Tibial artery (tissue), 4 donors: ENCODE measurements around the gene EP300.

Experiments used
- DNase-seq, 2 donors: peaks; one replicate each; pipeline ENCODE4 v3.0.0-alpha.2; 2019
- H3K27ac ChIP-seq, 2 donors: fragments of 200-600 bp; sonication (generic) in 1 of 2; 1 replicate in 1 of 2; 2 replicates in 1 of 2; pipeline ENCODE4 v1.5.1; 2018 to 2019; ENCODE audit warnings: mild to moderate bottlenecking in 1 of 2
- H3K27me3 ChIP-seq, 2 donors: fragments of 200-600 bp; sonication (generic) in 1 of 2; one replicate each; pipeline versions ENCODE4 v1.5.1 to v1.6.0; 2016 to 2019
- H3K36me3 ChIP-seq, 3 donors: fragments of 200-600 bp; sonication (generic) in 2 of 3; one replicate each; pipeline ENCODE4 v1.5.1; 2016 to 2019; ENCODE audit warnings: mild to moderate bottlenecking in 2 of 3
- H3K4me1 ChIP-seq, 4 donors: fragments of 200-600 bp; sonication (generic) in 2 of 4; 1 replicate in 3 of 4; 2 replicates in 1 of 4; pipeline ENCODE4 v1.5.1; 2016 to 2019
- H3K4me3 ChIP-seq, 2 donors: fragments of 200-600 bp; sonication (generic) in 1 of 2; 1 replicate in 1 of 2; 2 replicates in 1 of 2; pipeline ENCODE4 v1.5.1; 2018 to 2019; ENCODE audit warnings: mild to moderate bottlenecking in 2 of 2
- H3K9me3 ChIP-seq, 3 donors: fragments of 200-600 bp; sonication (generic) in 1 of 3; one replicate each; pipeline ENCODE4 v1.5.1; 2016 to 2019
- intact Hi-C: fragments of 100-400 bp; cut with DNase I; formaldehyde crosslinking; loops from one replicate; pipeline ENCODE4 v1.15.0; 2023; ENCODE audit warnings: low total_unique reads
- TF ChIP-seq, protein P1 (sequence below), 2 experiments: fragments of 200-600 bp in 1 of 2; fragments of 450-650 bp in 1 of 2; IDR thresholded peaks; one replicate each; pipeline ENCODE4 v1.5.1; 2017 to 2019; ENCODE audit warnings: antibody characterized with exemption in 2 of 2, mild to moderate bottlenecking in 1 of 2, moderate library complexity in 1 of 2

The EP300 gene

DNA sequence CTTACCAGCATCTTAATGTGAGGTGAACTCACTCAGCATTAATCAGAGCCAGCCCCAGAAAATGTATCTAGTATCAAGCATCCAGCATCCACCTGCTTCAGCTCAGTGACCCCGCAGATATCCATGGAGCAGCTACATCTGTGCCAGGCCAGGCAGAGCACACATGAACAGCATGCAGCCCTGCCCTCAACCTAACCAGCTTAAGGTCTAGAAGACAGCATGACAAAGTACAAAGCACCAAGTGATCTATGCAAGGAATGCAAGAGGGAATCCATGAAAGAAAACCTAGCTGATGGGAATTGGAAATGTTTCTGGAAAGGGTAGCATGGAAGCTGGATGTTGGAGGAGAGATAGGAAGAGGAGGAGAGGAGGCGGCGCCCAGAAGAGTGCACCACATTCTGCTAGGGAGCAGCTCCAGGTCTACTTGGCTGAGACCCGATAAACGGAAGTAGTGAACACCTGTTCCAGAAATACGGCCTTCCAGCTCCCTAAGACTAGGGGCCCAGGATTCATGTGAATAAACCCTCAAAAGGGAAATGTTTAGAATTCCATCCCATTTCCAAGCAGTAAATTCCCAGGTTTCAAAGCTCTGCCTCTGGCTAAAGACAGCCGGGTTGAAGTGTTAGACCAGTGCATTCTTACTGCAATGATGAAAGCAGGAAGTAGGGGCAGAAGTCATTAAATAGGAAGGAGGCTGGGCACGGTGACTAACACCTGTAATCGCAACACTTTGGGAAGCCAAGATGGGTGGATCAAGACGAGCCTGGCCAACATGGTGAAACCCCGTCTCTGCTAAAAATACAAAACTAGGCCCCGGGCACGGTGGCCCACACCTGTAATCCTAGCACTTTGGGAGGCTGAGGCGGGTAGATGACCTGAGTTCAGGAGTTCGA lies 89.2 kb downstream of the EP300 start:
- TF ChIP-seq, protein P1, sequence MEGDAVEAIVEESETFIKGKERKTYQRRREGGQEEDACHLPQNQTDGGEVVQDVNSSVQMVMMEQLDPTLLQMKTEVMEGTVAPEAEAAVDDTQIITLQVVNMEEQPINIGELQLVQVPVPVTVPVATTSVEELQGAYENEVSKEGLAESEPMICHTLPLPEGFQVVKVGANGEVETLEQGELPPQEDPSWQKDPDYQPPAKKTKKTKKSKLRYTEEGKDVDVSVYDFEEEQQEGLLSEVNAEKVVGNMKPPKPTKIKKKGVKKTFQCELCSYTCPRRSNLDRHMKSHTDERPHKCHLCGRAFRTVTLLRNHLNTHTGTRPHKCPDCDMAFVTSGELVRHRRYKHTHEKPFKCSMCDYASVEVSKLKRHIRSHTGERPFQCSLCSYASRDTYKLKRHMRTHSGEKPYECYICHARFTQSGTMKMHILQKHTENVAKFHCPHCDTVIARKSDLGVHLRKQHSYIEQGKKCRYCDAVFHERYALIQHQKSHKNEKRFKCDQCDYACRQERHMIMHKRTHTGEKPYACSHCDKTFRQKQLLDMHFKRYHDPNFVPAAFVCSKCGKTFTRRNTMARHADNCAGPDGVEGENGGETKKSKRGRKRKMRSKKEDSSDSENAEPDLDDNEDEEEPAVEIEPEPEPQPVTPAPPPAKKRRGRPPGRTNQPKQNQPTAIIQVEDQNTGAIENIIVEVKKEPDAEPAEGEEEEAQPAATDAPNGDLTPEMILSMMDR (IDR thresholded peaks at IDR 0.05): no peak
- DNase-seq: peak in 1 of 2 donors; percentile 26
- Histone ChIP-seq H3K36me3 (peaks cover 18 to 37% (median 35%) of the 10 kb centered on the region in 3 donors), H3K9me3 (no peaks in the 10 kb centered on the region), H3K4me1 (no peaks in the 10 kb centered on the region), H3K27me3 (no peaks in the 10 kb centered on the region), H3K4me3 (no peak overlapping the region), H3K27ac (no peak overlapping the region)
- intact Hi-C loops: no loop called here

DNA sequence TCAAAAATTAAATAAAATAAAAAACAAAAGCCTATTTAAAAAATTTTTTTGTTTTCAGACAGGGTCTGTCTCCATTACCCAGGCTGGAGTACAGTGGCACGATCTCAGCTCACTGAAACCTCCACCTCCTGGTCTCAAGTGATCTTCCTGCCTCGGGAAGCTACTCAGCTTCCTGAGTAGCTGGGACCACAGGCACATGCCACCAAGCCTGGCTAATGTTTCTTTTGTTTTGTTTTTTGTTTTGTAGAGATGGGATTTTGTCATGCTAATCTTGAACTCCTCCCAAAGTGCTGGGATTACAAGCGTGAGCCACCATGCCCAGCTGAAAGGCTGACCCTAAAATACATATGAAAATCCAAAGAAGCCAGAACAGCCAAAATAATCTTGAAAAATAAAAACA lies 92.3 kb downstream of the EP300 start:
- H3K27me3 ChIP-seq: no peaks in the 10 kb centered on the region
- TF ChIP-seq, protein P1 (IDR thresholded peaks at IDR 0.05): no peak
- no peak overlapping the region for H3K4me3 ChIP-seq
- intact Hi-C loops: no loop called here
- H3K27ac ChIP-seq: no peak overlapping the region
- no peak for DNase-seq
- no peaks in the 10 kb centered on the region for H3K4me1 ChIP-seq
- no peaks in the 10 kb centered on the region for H3K9me3 ChIP-seq
- peaks cover 0 to 10% (median 9%) of the 10 kb centered on the region in 3 donors for H3K36me3 ChIP-seq

DNA sequence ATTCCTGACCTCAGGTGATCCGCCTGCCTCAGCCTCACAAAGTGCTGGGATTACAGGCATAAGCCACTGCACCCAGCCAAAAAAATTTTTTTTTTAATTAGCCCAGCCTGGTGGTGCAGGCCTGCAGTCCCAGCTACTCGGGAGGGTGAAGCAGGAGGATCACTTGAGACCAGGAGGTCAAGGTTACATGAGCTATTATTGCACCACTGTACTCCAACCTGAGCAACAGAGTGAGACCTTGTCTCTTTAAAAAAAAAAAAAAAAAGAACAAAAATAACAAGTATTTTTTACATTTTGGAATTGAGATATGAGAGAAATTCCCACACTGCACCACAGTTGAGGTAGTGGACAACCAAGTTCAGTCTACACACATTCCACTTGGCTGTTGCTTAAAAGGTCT lies 99.1 kb downstream of the EP300 start:
- Histone ChIP-seq H3K4me1 (no peaks in the 10 kb centered on the region), H3K27me3 (no peaks in the 10 kb centered on the region), H3K9me3 (no peaks in the 10 kb centered on the region), H3K4me3 (no peak overlapping the region), H3K36me3 (no peaks in the 10 kb centered on the region), H3K27ac (no peak overlapping the region)
- DNase-seq: no peak
- intact Hi-C loops: loop anchor here (10.0 kb wide), 1 partner anchor 97 kb away; the partner anchor contains the start of gene EP300
- TF ChIP-seq, protein P1 (IDR thresholded peaks at IDR 0.05): no peak

DNA sequence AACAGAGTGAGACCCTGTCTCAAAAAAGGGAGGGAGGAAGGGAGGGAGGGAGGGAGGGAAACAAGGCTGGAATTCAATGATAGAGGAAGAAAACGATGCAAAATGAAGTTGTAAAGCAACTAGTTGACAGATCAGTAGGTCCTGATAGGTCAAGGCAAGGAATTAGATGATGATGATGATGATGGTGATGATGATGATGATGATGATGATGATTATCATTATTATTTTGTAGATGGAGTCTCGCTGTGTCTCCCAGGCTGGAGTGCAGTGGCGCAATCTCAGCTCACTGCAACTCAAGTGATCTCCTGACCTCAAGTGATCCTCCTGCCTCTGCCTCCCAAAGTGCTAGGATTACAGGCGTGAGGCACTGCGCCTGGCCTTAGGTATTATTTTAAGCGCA lies 101.4 kb downstream of the EP300 start:
- intact Hi-C loops: loop anchor here (10.0 kb wide), 1 partner anchor 99 kb away; the partner anchor contains the start of gene EP300
- H3K4me3 ChIP-seq: no peak overlapping the region

DNA sequence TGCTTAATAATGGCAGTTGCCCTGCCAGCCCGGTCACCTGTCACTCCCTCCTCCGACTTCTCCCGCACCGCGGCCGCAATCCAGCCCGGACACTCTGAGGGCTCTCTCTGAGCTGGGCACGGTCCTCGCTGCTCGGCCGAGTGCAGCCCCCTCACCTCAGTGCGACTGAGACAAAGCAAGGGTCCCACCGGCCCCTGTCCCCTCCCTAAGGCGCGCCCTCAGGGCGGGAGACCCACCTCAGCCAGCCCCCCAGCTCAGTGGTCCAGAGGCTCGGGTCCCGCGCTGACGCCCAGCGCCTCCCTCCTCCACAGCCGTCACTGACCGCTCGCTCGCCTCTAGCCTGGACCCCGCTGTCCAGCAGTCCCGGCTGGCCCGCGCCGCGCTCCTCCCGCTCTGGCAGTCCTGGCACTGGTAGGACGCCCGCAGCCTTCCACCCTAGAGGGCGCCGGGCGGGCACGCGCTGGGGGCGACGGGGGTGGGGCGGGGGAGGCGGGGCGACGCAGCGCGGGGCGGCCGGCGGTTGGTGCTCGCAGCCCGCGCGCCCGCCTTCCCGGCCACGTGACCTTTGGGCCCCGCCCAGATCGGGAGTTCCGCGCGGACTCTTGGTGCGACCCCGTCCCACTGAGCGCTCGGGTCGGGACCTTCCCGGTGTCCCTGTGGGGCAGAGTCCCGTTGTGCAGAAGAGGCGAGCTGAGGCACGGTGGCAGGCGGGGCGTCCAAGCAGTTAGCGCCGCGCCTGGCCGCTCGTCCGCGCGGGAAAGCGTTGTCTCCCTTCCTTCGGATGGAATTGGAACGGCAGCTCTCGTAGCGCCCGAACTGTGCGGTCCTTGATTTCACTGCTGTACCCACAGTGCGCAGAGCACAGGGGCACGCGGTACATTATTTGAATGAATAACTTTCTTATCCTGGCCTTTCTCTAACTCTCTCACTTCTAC lies 104.9 kb downstream of the EP300 start:
- peak overlapping the region in 1 of 2 donors; percentile 42 for H3K27ac ChIP-seq
- intact Hi-C loops: loop anchor here (5.0 to 10.0 kb wide), 2 partner anchors 103 to 175 kb away; partner anchors contain the start of gene EP300

More for the DNA sequence above, 101.4 kb downstream of the EP300 start:
- no peak overlapping the region for H3K27ac ChIP-seq
- H3K4me1 ChIP-seq: peaks cover 0 to 17% (median 11%) of the 10 kb centered on the region in 4 donors
- no peaks in the 10 kb centered on the region for H3K9me3 ChIP-seq
- H3K36me3 ChIP-seq: no peaks in the 10 kb centered on the region
- DNase-seq: no peak
- TF ChIP-seq, protein P1 (IDR thresholded peaks at IDR 0.05): no peak
- no peaks in the 10 kb centered on the region for H3K27me3 ChIP-seq

More for the DNA sequence above, 104.9 kb downstream of the EP300 start:
- Histone ChIP-seq H3K27me3 (no peaks in the 10 kb centered on the region), H3K4me3 (peak overlapping the region; percentile 57 to 90), H3K4me1 (peaks cover 0 to 17% (median 11%) of the 10 kb centered on the region in 4 donors), H3K9me3 (no peaks in the 10 kb centered on the region), H3K36me3 (no peaks in the 10 kb centered on the region)
- DNase-seq: peak; percentile 71 to 86
- TF ChIP-seq, protein P1 (IDR thresholded peaks at IDR 0.05): peak in 1 of 2 experiments; percentile 25
